CD4-positive, alpha-beta T cell treated with Interferon gamma for 1 hour (primary cell): Measurements from ENCODE around the gene SFXN2.
"Not testable (repeated sequence)": the region's sequence is repeated elsewhere in the genome, so short reads cannot be mapped to it uniquely, and the experiment has no call there.

ENCODE experiments used
- DNase-seq: peaks from one replicate; pipeline ENCODE4 v3.0.0-alpha.2; 2020

SFXN2 gene

DNA sequence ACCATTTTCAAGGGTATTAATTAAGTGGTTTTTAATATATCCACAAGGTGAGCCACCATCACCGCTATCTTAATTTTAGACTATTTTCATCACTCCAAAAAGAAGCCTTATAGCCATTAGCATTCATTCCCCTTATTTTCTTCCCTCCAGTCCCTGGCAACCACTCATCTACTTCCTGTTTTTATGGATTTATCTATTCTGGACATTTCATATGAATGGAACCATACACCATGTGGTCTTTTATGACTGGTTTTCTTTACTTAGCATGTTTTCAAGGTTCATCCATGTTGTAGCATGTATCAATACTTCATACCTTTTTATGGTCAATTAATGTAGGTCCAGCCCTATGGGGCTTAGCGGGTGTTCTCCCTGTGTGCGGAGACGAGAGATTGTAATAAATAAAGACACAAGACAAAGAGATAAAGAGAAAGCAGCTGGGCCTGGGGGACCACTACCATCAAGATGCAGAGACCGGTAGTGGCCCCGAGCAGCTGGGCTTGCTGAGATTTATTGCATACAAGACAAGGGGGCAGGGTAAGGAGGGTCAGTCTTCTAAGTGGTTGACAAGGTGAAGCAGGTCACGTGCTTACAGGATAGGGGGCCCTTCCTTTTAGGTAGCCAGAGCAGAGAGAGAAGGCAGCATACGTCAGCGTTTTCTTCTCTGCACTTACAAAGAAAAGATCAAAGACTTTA is 44.0 kb downstream of the SFXN2 start:
- DNase-seq: no peak

GRCh38 chr10:102758933-102759262 is 44.5 kb downstream of the SFXN2 start:
- not testable (repeated sequence) for DNase-seq

DNA sequence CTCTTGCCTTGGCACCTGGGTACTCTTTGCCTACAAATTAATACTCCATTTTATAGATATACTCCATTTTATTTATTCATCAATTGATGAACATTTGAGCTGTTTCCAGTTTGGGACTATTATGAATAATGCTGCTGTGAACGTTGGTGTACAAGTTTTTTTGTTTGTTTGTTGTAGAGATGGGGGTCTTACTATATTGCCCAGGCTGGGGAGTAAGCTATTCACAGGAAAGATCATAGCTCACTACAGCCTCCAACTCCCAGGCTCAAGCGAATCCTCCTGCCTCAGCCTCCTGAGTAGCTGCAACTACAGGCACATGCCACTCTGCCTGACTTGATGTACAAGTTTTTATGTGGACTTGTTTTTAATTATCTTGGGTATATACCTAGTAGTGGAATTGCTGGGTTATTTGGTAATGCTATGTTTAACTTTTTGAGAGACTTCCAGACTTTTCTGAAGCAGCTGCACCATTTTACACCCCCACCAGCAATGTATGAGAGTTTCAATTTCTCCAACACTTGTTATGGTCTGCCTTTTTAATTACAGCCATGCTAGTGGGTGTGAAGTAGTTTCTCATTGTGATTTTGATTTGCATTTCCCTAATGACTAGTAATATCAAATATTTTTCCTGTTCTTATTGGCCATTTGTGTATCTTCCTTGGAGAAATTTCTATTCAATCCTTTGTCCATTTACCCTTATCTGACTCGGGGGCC is 45.2 kb downstream of the SFXN2 start:
- no peak for DNase-seq

- no peak for DNase-seq
Measured at GRCh38 chr10:102761981-102762380, 47.5 kb downstream of the SFXN2 start.

DNA sequence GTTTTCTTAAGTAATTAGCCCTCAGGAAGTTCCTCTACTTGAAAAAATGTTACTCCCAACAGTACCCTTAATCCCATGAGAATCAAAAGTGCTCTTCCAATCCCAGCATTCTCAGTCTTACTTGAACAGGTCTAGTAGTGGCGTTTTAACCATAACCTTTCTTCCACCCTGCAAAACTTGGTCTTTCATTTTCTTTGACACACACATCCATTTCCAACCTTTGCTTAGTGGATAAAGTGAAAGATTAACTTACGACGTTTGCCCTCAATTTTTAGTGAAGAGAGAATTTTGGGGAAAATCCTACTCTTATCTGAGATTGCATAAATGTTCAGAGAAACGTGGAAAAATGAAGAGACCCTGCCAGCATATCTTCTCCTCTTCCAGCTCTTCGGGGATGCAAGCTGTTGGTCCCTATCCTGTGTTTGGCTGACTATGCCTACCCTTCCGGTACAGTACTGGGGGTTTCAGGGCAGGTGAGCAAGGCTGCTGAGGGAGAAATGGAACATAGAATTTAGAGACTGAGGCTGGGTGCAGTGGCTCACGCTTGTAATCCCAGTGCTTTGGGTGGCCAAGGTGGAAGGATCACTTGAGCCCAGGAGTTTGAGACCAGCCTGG is 48.1 kb downstream of the SFXN2 start:
- no peak for DNase-seq

DNA sequence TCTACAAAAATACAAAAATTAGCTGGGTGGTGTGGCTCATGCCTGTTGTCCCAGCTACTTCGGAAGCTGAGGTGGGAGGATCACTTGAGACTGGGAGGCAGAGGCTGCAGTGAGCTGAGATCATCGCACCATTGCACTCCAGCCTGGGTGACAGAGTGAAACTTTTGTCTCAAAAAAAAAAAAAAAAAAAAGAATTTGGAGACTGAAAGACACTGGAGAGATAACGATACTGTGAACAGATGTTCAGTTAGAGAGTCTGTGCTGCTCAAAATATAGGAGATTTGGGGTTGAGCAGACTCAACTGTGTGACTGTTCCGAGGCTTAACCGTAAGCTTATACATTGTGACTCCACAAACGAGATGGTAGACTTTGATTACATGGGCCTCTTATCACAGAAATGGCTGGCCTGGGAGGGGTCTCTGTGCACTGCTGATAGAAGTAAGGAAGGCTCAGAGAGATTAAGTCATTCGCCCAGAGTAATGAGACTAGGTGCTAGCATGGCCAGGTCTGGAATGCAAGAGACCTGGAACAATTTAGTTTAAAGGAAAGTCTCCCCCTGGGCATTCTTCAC is 48.7 kb downstream of the SFXN2 start:
- DNase-seq: no peak

DNA sequence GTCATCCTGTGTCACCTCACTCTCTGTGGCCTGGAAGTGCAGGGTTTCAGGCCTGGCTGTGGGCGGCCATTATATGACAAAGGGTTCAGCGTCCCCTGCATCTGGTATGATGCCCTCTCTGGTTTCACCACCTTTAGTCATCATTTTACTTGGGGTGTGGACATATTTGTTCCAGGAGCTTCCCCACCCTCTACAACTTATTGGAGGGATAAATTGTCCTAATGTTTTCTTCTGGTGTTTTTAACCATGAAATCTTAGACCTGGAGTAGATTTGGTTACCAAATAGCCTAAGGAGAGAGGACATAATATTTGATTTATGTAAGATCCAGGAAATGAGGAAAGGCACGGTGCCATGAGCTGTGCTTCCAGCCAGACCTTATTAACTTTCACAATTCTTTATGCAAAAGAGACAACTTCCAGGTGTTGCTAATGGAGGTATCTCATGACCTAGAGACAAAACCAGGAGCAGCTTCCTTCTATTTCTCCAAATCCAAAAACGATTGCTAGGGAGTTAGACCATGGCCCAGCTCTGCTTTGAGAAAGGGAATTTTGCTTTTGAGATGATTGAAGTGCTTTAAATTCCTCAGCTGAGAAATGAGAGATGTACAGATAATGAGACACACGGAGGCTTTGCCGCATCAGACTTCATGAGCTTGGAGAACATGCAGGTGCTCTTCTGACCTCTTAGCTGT is 50.2 kb downstream of the SFXN2 start:
- no peak for DNase-seq

- no peak for DNase-seq
Measured at GRCh38 chr10:102765336-102765735, 50.9 kb downstream of the SFXN2 start.

DNA sequence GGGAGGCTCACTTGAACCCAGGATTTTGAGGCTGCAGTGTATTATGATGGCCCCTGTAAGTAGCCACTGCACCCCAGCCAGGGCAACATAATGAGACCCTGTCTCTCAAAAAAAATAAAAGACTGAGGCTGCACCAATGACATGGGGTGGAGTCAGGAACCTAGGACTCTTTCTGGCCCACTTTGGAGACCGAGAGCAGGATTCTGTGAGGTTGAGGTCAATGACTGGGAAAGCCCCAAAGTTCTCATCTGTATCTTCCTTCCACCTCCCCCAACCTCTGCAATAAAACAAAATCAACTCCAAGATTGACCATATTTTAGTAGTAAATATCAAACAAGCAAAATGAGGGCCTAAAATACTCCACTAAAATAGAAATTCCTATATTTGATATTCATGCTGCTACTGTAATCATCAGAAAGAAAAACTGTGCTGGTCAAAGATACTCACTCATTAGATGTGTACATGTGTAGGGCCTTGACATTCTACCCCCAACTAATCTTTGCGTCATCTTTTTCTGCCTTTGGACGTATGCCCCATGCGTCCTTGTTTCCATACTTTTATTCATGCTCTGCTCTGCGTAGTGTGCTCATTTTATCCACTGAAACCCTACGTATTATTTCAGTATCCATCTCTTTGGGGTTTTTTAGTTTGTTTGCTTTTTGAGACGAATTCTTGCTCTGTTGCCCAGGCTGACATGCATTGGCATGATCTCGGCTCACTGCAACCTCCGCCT is 53.2 kb downstream of the SFXN2 start:
- no peak for DNase-seq

- DNase-seq: no peak
Measured at GRCh38 chr10:102769375-102770107, 55.1 kb downstream of the SFXN2 start.

GRCh38 chr10:102770108-102770482 is 55.7 kb downstream of the SFXN2 start:
- no peak for DNase-seq

GRCh38 chr10:102770792-102771191 is 56.4 kb downstream of the SFXN2 start:
- DNase-seq: no peak

GRCh38 chr10:102773320-102773719 is 58.9 kb downstream of the SFXN2 start:
- DNase-seq: no peak

- peak; percentile 56 for DNase-seq
Measured at GRCh38 chr10:102773986-102774385, 59.5 kb downstream of the SFXN2 start.

DNA sequence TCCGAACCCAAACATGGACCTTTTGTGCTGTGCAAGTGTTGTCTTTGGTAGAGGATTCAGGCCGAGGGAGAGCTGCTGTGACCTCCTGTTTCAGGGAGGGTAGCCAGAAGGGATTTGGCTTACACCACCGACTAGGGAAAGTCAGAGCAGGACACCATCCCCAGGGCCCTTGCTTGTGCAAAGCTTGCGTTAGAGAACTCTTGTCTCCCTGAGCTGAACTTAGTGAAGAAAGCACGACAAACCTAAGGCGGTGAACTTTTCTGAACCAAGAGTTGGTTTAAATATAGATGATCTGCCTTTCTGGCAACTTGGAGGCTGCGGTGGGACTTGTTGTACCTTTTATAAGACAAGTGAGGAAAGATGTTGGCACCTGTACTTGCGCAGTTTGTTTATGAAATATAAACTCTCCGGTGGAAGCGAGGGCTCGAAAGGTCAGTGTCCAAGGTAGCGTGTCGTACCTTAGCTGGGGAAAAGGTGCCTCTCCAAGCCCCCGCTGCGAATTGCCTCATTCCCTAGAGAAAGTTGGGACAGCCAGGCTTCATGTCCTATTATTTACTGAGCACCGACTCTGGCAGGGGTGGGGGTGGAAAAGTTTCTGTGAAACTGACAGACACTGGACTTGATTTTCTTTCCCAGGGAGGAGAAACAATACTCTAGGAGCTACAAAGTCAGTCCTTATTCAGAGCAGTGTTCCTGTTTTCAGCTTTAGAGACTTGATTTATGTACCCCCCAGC is 60.9 kb downstream of the SFXN2 start:
- DNase-seq: no peak

GRCh38 chr10:102775935-102776669 is 61.7 kb downstream of the SFXN2 start:
- peak; percentile 59 for DNase-seq

DNA sequence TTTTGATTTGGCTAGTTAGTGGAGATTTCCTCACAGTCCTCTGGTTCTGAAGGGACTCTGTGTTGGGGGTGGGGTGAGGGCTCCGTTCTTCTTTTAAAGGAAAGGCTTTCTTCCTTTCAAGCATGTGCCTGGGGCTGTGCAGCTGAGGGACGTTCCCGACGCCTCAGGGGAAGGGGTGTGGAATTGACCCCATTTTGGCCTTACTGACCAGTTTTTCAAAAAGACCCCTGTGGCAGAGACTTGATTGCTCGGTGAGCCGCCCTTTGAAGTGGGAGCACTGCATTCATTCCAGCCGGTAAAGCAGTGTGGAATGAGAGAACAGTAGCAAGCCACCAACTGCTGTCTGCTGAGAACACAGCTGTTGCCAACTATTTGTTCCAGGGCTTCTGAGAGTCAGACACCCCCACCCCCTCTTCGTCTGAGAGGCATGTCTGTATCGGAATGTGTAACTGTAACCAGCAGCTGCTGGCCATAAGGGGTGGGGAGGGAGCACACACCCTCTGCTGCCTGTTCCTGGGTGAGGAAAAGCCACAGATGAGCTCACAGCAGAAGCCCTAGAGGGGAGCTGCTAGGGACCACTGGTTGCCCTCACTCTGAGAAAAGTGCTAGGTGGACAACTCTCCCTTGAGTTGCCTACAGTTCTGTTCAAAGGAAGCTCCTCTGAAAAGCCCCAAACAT is 62.5 kb downstream of the SFXN2 start:
- peak; percentile 13 for DNase-seq

DNA sequence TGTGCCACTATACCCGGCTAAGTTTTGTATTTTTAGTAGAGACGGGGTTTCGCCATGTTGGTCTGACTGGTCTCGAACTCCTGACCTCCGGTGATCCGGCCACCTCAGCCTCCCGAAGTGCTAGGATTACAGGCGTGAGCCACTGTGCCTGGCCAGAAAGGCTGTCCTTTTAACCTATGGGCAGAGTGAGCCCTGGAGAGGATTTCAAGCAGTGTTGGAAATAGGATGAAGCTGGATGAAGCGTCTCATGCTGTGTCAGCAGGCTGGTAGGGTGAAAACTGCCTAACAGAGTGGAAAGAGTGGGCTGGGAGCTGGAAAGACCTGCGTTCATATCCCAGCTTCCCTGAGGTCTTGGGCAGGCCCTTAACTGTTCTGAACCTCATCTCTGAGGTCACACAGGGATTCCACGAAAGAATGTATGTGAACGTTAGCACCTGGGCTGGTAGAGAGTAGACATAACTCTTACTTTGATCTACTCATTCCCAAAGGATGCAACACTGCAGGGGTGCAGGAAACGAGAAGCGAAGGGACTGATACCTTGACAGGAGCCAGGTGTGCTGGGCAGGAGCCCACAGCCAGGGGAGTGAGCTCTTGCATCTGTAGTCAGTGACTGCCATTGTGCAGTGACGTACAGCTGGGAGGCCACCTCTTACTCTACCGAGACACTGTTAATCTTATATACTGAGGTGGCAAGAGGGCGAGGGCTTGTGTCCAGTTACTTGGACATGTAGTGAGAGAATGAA is 63.4 kb downstream of the SFXN2 start:
- DNase-seq: no peak

DNA sequence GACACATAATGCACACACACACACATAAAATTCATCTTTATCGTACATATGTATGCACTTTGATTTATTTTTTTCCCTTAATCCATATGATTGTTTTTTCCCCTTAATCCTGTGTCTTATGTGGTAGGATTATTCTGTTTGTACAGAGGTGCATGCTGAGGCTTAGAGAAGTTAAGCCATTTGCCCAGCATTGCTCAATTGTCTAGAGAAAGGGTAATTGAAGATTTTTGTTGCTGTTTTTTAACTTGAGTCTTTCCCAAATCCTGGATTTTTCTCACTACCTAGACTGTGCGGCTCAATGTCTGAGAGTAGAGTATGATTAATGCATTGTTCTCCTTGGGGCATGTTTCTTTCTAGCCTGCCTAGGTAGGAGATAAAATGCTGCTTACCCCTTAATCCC is 64.3 kb downstream of the SFXN2 start:
- DNase-seq: no peak
